Nucleus accumbens (tissue), 56 donors: ENCODE results near the gene DNAH8.
"Not testable (repeated sequence)": the region's sequence is repeated elsewhere in the genome, so short reads cannot be mapped to it uniquely, and the experiment has no call there.

Experiments used
- DNase-seq, 56 donors: peaks; one replicate each; lab custom pipeline; 2025; lab: John Stamatoyannopoulos, UW

The DNAH8 gene

GRCh38 chr6:38784506-38785235, 69.6 kb downstream of the DNAH8 start:
- DNase-seq: no peak

GRCh38 chr6:38786486-38786885, 71.4 kb downstream of the DNAH8 start:
- no peak for DNase-seq

GRCh38 chr6:38789256-38789655, 74.1 kb downstream of the DNAH8 start:
- DNase-seq: no peak

GRCh38 chr6:38792356-38792755, 77.2 kb downstream of the DNAH8 start:
- DNase-seq: no peak

- no peak for DNase-seq
Measured at GRCh38 chr6:38794682-38795081, 79.6 kb downstream of the DNAH8 start.

GRCh38 chr6:38796006-38796405, 80.9 kb downstream of the DNAH8 start:
- DNase-seq: no peak

GRCh38 chr6:38796437-38796836, 81.3 kb downstream of the DNAH8 start:
- DNase-seq: not testable (repeated sequence)

- no peak for DNase-seq
Measured at GRCh38 chr6:38796850-38797249, 81.7 kb downstream of the DNAH8 start.

- DNase-seq: no peak
Measured at GRCh38 chr6:38797391-38797790, 82.3 kb downstream of the DNAH8 start.

- no peak for DNase-seq
Measured at GRCh38 chr6:38799529-38800184, 84.5 kb downstream of the DNAH8 start.

- DNase-seq: no peak
Measured at GRCh38 chr6:38801305-38801704, 86.2 kb downstream of the DNAH8 start.

- no peak for DNase-seq
Measured at GRCh38 chr6:38802497-38802896, 87.4 kb downstream of the DNAH8 start.

- DNase-seq: no peak
Measured at GRCh38 chr6:38803129-38803528, 88.0 kb downstream of the DNAH8 start.

- DNase-seq: no peak
Measured at GRCh38 chr6:38804358-38804757, 89.2 kb downstream of the DNAH8 start.

GRCh38 chr6:38805127-38805655, 90.1 kb downstream of the DNAH8 start:
- no peak for DNase-seq

GRCh38 chr6:38805692-38806091, 90.6 kb downstream of the DNAH8 start:
- no peak for DNase-seq

GRCh38 chr6:38806271-38806670, 91.2 kb downstream of the DNAH8 start:
- no peak for DNase-seq

GRCh38 chr6:38806833-38807232, 91.7 kb downstream of the DNAH8 start:
- DNase-seq: no peak

- no peak for DNase-seq
Measured at GRCh38 chr6:38808039-38808438, 92.9 kb downstream of the DNAH8 start.

- DNase-seq: no peak
Measured at GRCh38 chr6:38813041-38813823, 98.1 kb downstream of the DNAH8 start.

GRCh38 chr6:38814761-38815160, 99.7 kb downstream of the DNAH8 start:
- DNase-seq: no peak
